GM19452 (cell line): ENCODE results near the gene HMBS.

Source experiments
- ATAC-seq: cut with Tn5 transposase; IDR thresholded peaks from one replicate; pipeline ENCODE4 v1.9.1; 2021; ENCODE audit not compliant: unreplicated experiment

Gene HMBS

DNA sequence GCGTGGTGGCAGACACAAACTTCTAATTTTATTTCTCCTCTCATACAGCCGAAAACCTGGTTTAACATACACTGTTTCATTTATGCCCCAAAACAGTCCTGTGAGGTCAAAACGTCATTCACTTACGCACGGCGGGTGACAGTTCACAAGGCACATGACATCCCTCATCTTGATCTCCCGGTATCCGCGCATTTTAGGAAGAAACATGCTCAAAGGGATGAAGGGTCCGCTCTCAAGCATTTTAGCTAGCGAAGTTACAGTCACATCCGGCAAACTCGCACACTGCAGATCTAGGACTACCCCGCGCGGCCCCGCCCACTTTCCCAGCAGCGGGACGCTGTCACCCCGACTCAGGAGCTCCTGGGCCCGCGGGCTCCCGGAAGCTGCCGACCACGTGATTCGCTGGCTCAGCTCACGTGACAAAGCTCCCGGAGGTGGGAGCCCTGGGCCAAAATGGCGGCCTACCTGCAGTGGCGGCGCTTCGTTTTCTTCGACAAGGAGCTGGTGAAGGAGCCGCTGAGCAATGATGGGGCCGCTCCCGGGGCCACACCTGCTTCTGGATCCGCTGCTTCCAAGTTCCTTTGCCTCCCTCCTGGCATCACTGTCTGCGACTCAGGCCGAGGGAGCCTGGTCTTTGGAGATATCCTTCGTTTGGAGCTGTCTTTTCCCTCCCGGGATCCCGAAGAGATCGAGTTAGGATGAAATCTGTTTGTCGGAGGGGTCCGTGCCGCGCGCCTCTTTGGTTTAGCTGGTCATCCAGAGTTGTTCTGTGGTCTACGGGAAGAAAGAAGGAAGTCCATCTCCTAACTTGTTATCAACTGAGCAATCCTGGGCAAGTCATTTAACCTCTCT is 17.1 kb upstream of the HMBS start, which contains the start of gene VPS11:
VPS11 (plus strand) TSS at position 448 of the 852 bp plus-strand sequence; CDS start at position 454, 6 bp downstream.
- ATAC-seq: peak; percentile 88

- ATAC-seq: no peak
Observed at GRCh38 chr11:119077839-119078238, 6.8 kb upstream of the HMBS start.

DNA sequence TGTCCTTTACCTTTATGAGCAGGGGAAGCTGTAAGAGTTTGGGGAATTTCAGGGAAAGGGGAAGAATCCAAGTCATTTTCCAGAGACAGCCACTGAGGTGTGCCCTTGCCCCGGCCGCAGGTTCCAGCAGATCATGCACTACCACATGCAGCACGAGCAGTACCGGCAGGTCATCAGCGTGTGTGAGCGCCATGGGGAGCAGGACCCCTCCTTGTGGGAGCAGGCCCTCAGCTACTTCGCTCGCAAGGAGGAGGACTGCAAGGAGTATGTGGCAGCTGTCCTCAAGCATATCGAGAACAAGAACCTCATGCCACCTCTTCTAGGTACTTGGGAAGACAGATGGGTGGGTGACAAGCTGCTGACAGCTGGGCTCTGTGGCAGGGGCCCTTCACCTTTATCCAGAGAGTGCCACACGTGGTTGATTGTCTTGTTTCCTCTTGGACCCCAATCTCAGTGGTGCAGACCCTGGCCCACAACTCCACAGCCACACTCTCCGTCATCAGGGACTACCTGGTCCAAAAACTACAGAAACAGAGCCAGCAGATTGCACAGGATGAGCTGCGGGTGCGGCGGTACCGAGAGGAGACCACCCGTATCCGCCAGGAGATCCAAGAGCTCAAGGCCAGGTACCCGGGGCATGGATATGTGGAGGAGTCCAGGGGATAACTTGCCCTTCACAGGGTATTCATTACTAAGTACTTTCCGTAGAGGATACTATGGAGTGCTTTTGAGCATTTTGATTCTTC is 5.8 kb upstream of the HMBS start:
- no peak for ATAC-seq

DNA sequence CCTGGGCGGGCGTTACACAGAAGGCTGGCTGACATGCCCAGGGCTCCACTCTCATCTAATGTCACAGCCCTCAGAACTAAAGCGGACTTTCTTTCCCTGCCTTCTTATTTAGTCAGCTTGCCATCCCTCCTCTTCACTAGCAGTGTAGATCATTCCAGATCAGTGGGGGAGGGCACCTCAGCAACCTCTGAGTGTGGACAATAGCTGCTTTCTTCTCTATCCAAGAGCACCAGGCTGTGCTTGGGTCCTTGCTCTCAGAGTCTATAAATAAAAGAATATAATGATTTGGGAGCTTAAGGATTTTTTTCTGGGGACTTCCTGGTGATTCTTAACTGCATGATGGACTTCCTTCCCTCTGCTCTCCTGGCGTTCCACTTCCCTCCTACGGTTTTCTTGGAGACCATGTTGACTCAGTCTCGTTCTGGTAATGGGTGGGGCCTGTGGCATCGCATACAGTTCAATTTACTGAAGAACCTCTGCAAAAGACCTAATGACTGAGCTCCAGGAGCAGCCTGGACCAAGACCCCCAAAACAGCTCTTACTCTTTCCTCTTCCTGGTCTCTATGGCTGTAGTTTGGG is 2.9 kb upstream of the HMBS start:
- ATAC-seq: no peak

- ATAC-seq: peak; percentile 28
Observed at GRCh38 chr11:119085437-119085847, 761 bp downstream of the HMBS start.

DNA sequence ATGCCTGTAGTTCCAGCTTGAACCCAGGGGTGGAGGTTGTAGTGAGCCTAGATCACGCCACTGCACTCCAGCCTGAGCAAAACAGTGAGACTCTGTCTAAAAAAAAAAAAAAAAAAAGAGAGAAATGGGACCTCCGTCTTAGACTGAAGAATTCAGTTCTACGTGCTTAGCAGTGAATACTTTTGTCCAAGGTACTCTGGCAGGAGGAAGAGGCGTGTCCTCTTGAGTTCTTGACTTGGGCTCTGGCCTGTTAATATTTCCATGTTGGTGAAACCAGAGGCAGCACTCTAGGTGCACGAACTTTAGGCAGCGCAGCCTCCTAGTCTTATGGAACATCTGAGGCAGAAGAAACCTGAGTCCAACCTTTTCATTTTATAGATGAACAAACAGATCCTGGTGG is 2.4 kb downstream of the HMBS start:
- no peak for ATAC-seq

DNA sequence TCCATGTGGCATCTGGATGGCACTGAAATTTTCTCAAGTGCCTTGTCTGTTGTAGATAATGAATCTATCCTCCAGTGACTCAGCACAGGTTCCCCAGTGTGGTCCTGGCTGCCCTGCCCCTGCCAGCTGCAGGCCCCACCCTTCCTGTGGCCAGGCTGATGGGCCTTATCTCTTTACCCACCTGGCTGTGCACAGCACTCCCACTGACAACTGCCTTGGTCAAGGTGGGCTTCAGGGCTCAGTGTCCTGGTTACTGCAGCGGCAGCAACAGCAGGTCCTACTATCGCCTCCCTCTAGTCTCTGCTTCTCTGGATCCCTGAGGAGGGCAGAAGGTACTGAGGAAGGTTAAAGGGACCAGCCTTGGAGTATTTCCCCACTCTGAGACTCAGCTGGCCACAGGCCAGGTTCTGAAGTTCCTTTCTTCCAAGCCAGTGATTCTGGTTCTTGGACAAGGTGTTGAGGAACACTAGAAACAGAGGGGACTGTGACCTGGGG is 3.1 kb downstream of the HMBS start:
- ATAC-seq: no peak

GRCh38 chr11:119088406-119088805 is 3.7 kb downstream of the HMBS start:
- ATAC-seq: no peak

GRCh38 chr11:119089319-119089718 is 4.6 kb downstream of the HMBS start:
- ATAC-seq: no peak

- ATAC-seq: no peak
Observed at GRCh38 chr11:119091178-119091577, 6.5 kb downstream of the HMBS start.

GRCh38 chr11:119091966-119092879 is 7.5 kb downstream of the HMBS start:
- ATAC-seq: no peak

DNA sequence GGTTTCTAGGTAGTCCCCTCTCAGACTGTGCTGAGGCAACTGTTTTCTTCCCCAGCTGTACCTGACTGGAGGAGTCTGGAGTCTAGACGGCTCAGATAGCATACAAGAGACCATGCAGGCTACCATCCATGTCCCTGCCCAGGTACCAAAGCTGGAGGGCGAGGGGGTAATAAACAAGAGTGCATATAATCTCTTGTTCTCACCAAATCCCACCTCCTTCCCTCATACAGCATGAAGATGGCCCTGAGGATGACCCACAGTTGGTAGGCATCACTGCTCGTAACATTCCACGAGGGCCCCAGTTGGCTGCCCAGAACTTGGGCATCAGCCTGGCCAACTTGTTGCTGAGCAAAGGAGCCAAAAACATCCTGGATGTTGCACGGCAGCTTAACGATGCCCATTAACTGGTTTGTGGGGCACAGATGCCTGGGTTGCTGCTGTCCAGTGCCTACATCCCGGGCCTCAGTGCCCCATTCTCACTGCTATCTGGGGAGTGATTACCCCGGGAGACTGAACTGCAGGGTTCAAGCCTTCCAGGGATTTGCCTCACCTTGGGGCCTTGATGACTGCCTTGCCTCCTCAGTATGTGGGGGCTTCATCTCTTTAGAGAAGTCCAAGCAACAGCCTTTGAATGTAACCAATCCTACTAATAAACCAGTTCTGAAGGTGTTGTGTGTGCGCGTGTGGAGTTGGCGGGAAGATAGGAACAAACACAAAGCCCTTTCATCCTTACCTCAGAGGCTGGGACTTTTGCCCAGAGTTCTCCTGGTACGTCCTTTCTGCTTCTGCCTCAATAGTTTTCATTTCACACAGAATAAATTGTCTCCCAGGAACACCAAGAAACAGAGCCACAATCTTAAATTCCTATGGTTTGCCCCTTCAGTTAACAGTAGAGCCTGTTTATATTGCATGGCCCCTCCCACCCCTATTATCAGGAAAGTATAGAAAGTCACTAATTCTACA is 8.5 kb downstream of the HMBS start:
- no peak for ATAC-seq

GRCh38 chr11:119093942-119094815 is 9.5 kb downstream of the HMBS start:
- no peak for ATAC-seq

DNA sequence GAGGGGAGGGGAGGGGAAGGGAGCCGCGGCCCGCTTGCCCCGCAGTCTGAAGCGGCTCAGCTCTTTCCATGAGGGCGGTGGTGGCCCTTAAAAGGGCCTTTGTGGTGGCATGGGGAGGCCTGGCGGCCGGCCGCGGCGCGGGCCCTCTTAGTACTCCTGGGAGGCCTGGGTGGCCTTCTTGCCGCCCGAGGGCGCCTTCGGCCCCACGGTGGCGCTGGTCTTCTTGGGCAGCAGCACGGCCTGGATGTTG is 10.1 kb downstream of the HMBS start:
- ATAC-seq: peak; percentile 38

- ATAC-seq: peak; percentile 81
Observed at GRCh38 chr11:119095066-119095880, 10.6 kb downstream of the HMBS start.

- no peak for ATAC-seq
Observed at GRCh38 chr11:119099711-119100110, 15.0 kb downstream of the HMBS start.

DNA sequence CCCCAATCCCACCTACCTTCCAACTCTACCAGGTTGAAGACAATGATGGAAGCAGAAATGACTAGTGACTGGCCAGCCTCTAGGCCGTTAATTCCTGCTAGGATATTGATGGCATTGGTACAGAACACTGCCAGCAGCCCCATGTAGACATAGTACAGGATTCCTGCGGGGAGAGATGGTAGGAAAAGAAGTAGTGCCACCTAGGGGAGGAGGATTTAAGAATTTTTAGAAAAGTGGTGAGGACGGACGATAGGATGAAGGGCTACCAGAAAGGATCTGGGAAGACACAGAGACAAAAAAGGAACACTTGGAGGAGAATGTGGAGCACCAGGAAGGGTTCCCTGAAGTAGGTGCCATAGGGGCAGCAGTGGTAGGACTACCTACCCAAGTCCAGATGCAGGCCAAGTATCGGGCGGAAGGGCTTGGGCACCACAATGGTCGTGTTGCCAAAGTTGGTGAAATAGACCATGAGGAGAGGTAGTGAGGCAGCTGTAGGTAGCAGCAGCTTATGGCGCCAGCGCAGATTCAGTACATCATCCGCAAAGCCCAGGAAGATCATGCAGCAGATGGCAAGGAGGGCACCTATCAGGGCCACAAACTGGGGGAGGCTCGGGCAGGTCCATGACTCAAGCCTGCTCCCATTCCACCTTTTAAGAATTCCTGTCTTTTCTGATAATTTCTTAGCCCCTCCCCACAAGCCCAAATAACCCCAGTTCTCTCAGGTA is 15.7 kb downstream of the HMBS start:
- ATAC-seq: no peak
